Right ventricle myocardium inferior (tissue), 1 donor: Measurements from ENCODE around the gene MYLIP. TPM values are rescaled to one million over a fixed set of nuclear protein-coding genes. Genes with fewer than 3 reads are reported as not detected.

Experiments used
- ATAC-seq: fragments of 200-7000 bp; cut with Tn5 transposase; one replicate; pipeline ENCODE4 v1.9.1; 2020; ENCODE audit warnings: mild to moderate bottlenecking, moderate library complexity
- DNase-seq: peaks from one replicate; pipeline ENCODE4 v3.0.0; 2021; ENCODE audit errors: missing footprints
- intact Hi-C: fragments of 100-400 bp; cut with DNase I; formaldehyde crosslinking; loops from one replicate; pipeline ENCODE4 v1.11.0; 2022
- microRNA-seq: library from miRNA; unstranded; fragments of <30 nt; microRNA quantifications from one replicate; pipeline ENCODE4 v1.2.0, GENCODE V29; 2020
- total RNA-seq: library from RNA; stranded (reverse); fragmentation: NEBNext Ultra II Directional; extraction: Animal tissue kit (Norgen Biotek cat#: 25700); gene quantifications from one replicate; pipeline ENCODE4 v1.2.1, GENCODE V29; 2021
- donor health status: DM: no; HTN: yes; CAD: no; lungs with severe emphysema.

Gene MYLIP
- total RNA-seq, 1 donor from 2014 or later, result 13.0 TPM

- intact Hi-C loops, result loop anchor here (2.0 kb wide), 1 partner anchor 51 kb away; no protein-coding TSS in a partner anchor
- no peak for ATAC-seq
- DNase-seq, result no peak
Measured at GRCh38 chr6:16181439-16182297, 52.8 kb downstream of the MYLIP start.

- intact Hi-C loops, result loop anchor here (1.0 to 2.0 kb wide), 2 partner anchors 52 to 492 kb away; no protein-coding TSS in a partner anchor
- DNase-seq (no peak), ATAC-seq (no peak)
Measured at GRCh38 chr6:16183187-16183664, 54.3 kb downstream of the MYLIP start.

GRCh38 chr6:16184129-16184528 lies 55.2 kb downstream of the MYLIP start:
- DNase-seq (no peak), ATAC-seq (peak; percentile 55)
- intact Hi-C loops, result no loop called here

- intact Hi-C loops, result no loop called here
- no peak for ATAC-seq
- no peak for DNase-seq
Measured at GRCh38 chr6:16184551-16184950, 55.7 kb downstream of the MYLIP start.

- intact Hi-C loops, result no loop called here
- ATAC-seq (no peak), DNase-seq (no peak)
Measured at GRCh38 chr6:16187176-16187575, 58.3 kb downstream of the MYLIP start.

GRCh38 chr6:16190214-16190613 lies 61.3 kb downstream of the MYLIP start:
- intact Hi-C loops, result no loop called here
- no peak for DNase-seq
- ATAC-seq, result no peak

- ATAC-seq (no peak), DNase-seq (no peak)
- intact Hi-C loops, result no loop called here
Measured at GRCh38 chr6:16196260-16196983, 67.5 kb downstream of the MYLIP start.

- ATAC-seq, result no peak
- DNase-seq, result no peak
- intact Hi-C loops, result no loop called here
Measured at GRCh38 chr6:16196984-16197546, 68.2 kb downstream of the MYLIP start.

Small RNA genes lying within 50 kb of the gene (microRNA-seq; reads per million reads assigned to microRNA genes)
- 1.1 reads per million for gene MIR4639

Other genes starting within 250 kb of the MYLIP start
- 125 TPM for gene GMPR, start 109.5 kb downstream of the MYLIP start, total RNA-seq